ENCODE data around the gene TIMM23.

Gene TIMM23

GRCh38 chr10:46026106-46026505 lies 53.8 kb downstream of the TIMM23 start:
- Mint-ChIP-seq H3K36me3 (ENCODE audit: low read depth) (peaks cover 5% of the 10 kb centered on the region), H3K4me3 (no peak overlapping the region), H3K9me3 (no peaks in the 10 kb centered on the region), H3K27me3 (ENCODE audit: low read depth, poor library complexity) (no peaks in the 10 kb centered on the region), H3K27ac (no peak overlapping the region), H3K4me1 (peaks cover 73% of the 10 kb centered on the region)
- no peak for TF ChIP-seq CTCF (IDR thresholded peaks at IDR 0.05)
- no peak for DNase-seq

DNA sequence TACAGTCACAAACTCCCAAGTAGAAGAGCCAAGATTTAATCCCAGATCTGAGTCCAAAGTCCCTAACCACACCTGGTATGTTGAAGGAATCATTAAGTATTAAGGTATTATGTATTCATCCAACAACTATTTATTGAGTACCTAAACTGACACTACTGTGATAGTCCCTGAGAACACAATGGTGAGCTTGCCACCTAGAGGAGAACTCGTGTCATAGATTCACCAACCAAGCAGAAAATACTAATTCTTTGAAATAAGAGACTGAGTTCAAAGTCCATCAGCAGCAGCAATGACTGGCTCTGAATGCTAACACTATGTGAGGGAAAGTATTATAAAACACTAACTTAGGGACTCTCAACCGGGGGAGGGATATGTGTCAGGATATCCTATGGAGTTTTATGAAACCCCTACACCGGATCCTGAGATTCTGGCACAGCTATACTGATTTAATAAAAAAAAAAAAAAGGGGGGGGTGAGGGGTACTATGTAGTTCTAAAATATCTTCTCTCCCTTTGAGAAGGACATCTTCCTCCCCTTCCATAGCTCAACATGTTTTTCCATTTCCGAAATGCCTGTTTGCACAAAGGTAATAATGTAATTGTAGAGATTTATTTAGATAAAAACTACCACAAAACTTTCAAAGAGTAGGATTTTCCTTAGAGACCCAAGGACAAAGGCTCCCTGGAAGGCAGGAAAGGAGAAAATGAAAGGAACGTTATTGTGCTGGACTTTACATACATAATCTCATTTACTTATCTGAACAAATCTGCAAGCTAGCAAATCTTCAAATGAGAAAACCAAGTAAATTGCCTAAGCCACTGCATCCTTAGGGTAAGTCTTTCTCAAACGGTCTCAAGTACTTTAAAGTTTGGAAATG lies 56.5 kb downstream of the TIMM23 start:
- no peaks in the 10 kb centered on the region for H3K36me3 Mint-ChIP-seq (ENCODE audit: low read depth)
- H3K9me3 Mint-ChIP-seq: no peaks in the 10 kb centered on the region
- H3K4me1 Mint-ChIP-seq: peaks cover 61% of the 10 kb centered on the region
- H3K4me3 Mint-ChIP-seq: peak overlapping the region; percentile 96
- DNase-seq: no peak
- peak overlapping the region; percentile 61 for H3K27ac Mint-ChIP-seq
- H3K27me3 Mint-ChIP-seq (ENCODE audit: low read depth, poor library complexity): no peaks in the 10 kb centered on the region
- TF ChIP-seq CTCF (IDR thresholded peaks at IDR 0.05): peak; percentile 66

- Mint-ChIP-seq H3K4me1 (peaks cover 55% of the 10 kb centered on the region), H3K4me3 (peak overlapping the region; percentile 96), H3K27me3 (ENCODE audit: low read depth, poor library complexity) (no peaks in the 10 kb centered on the region), H3K27ac (peak overlapping the region; percentile 57), H3K36me3 (ENCODE audit: low read depth) (no peaks in the 10 kb centered on the region), H3K9me3 (no peaks in the 10 kb centered on the region)
- no peak for DNase-seq
- TF ChIP-seq CTCF (IDR thresholded peaks at IDR 0.05): no peak
These were observed 57.3 kb downstream of the TIMM23 start for GRCh38 chr10:46029461-46030030.

- Mint-ChIP-seq H3K4me1 (peaks cover 51% of the 10 kb centered on the region), H3K4me3 (peak within 1 kb of the TSS; percentile 96), H3K9me3 (no peaks in the 10 kb centered on the region), H3K27me3 (ENCODE audit: low read depth, poor library complexity) (no peaks in the 10 kb centered on the region), H3K27ac (peak within 1 kb of the TSS; percentile 57), H3K36me3 (ENCODE audit: low read depth) (no peaks in the 10 kb centered on the region)
- DNase-seq: peak; percentile 95
- peak; percentile 52 for TF ChIP-seq CTCF (IDR thresholded peaks at IDR 0.05)
These were observed 58.0 kb downstream of the TIMM23 start, which contains the start of gene NCOA4 for GRCh38 chr10:46030091-46030937. NCOA4 (minus strand) TSS chr10:46030623; CDS start chr10:46016680, 13,943 bp downstream.

- Mint-ChIP-seq H3K9me3 (no peaks in the 10 kb centered on the region), H3K36me3 (ENCODE audit: low read depth) (no peaks in the 10 kb centered on the region), H3K27ac (no peak overlapping the region), H3K4me1 (peaks cover 52% of the 10 kb centered on the region), H3K4me3 (no peak overlapping the region), H3K27me3 (ENCODE audit: low read depth, poor library complexity) (no peaks in the 10 kb centered on the region)
- TF ChIP-seq CTCF (IDR thresholded peaks at IDR 0.05): no peak
- no peak for DNase-seq
These were observed 59.6 kb downstream of the TIMM23 start for GRCh38 chr10:46031648-46032532.

All from nephron progenitor cell (in vitro differentiated cells).